Heart left ventricle (tissue), 13 donors: Measurements from ENCODE around the gene ASIC1.

Experiments
- POLR2A ChIP-seq, 2 donors: fragments of 450-650 bp; IDR thresholded peaks; one replicate each; pipeline ENCODE4 v1.6.1; 2017; ENCODE audit warnings: antibody characterized with exemption in 2 of 2, mild to moderate bottlenecking in 2 of 2, moderate library complexity in 2 of 2
- TF ChIP-seq, protein P1 (sequence below), 12 donors: fragments of 200-600 bp; sonication (generic) in 4 of 12; IDR thresholded peaks; one replicate each; pipeline versions ENCODE4 v1.5.0 to v1.8.0; 2018 to 2022; ENCODE audit warnings: antibody characterized with exemption in 12 of 12, mild to moderate bottlenecking in 5 of 12
- donor health status: ischemic (EF 13 %, LVEDD 7.1; RV severe dilation, severe dysfunction).
- donor health status: DM: no; HTN: yes; CAD: no.
- donor health status: DM: no; HTN: no; CAD: no.
- donor health status: ischemic (EF 25% LVEDD 6.9; RV normal size, moderate dysfunction).
- donor health status: ischemic (EF 25% LVEDD 5.7; RV mildly dilated, moderate dysfunction).
- donor health status: ischemic (EF 35%, LVEDD 5.7; RV mildly dilated, moderate dysfunction).
- donor health status: nonischemic (EF 11% LVEDD 7.7; RV severe dilation, severe dysfunction).
- donor health status: DM: yes; HTN: yes; CAD: no.
- donor health status: PGD.
- donor health status: ischemic (EF 29% LVEDD 5.4; RV normal size, mild dysfunction).
- donor health status: nonischemic (EF 23%, LVEDD 6.1; RV moderate dilation, normal function).

DNA sequence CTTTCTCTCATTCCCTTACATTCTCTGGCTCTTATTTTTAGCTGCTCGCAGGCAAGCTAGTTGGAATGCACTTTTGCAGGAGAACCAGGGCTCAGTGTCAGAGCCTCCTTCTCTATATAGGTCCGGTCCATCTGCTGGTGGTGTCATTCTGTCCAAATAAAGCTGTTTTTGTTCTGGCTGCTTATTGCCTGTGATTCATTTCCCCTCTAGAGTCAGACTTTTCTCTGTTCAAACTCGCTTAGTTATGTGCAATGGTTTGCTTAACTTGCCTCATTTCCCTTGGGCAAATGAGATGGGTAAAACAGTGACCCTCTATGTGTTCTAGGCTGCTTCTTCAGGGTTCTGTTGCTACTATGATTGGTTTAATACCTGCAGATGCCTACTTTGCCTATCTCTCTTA, 30.6 kb downstream of the ASIC1 start:
- TF ChIP-seq, protein P1, sequence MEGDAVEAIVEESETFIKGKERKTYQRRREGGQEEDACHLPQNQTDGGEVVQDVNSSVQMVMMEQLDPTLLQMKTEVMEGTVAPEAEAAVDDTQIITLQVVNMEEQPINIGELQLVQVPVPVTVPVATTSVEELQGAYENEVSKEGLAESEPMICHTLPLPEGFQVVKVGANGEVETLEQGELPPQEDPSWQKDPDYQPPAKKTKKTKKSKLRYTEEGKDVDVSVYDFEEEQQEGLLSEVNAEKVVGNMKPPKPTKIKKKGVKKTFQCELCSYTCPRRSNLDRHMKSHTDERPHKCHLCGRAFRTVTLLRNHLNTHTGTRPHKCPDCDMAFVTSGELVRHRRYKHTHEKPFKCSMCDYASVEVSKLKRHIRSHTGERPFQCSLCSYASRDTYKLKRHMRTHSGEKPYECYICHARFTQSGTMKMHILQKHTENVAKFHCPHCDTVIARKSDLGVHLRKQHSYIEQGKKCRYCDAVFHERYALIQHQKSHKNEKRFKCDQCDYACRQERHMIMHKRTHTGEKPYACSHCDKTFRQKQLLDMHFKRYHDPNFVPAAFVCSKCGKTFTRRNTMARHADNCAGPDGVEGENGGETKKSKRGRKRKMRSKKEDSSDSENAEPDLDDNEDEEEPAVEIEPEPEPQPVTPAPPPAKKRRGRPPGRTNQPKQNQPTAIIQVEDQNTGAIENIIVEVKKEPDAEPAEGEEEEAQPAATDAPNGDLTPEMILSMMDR (IDR thresholded peaks at IDR 0.05) = no peak
- no peak for TF ChIP-seq POLR2A (IDR thresholded peaks at IDR 0.05)
